Measurements from ENCODE around the gene TSPAN9. TPM values are rescaled to one million over a fixed set of nuclear protein-coding genes. Genes with fewer than 3 reads are reported as not detected.

TSPAN9 gene
- total RNA-seq, 1 donor: 8.1 TPM

- no peak overlapping the region for H3K4me3 ChIP-seq (ENCODE audit: low read depth, low read length)
- DNase-seq (ENCODE audit: low read depth): no peak
- TF ChIP-seq CTCF (IDR thresholded peaks at IDR 0.05; ENCODE audit: insufficient read depth, low read length): no peak
These were observed 194.5 kb downstream of the TSPAN9 start for GRCh38 chr12:3271639-3272038.

GRCh38 chr12:3272958-3273357 is 195.8 kb downstream of the TSPAN9 start:
- H3K4me3 ChIP-seq (ENCODE audit: low read depth, low read length): no peak overlapping the region
- no peak for TF ChIP-seq CTCF (IDR thresholded peaks at IDR 0.05; ENCODE audit: insufficient read depth, low read length)
- no peak for DNase-seq (ENCODE audit: low read depth)

- TF ChIP-seq CTCF (IDR thresholded peaks at IDR 0.05; ENCODE audit: insufficient read depth, low read length): no peak
- DNase-seq (ENCODE audit: low read depth): no peak
- H3K4me3 ChIP-seq (ENCODE audit: low read depth, low read length): no peak overlapping the region
These were observed 196.3 kb downstream of the TSPAN9 start for GRCh38 chr12:3273409-3273853.

- no peak overlapping the region for H3K4me3 ChIP-seq (ENCODE audit: low read depth, low read length)
- TF ChIP-seq CTCF (IDR thresholded peaks at IDR 0.05; ENCODE audit: insufficient read depth, low read length): no peak
- DNase-seq (ENCODE audit: low read depth): no peak
These were observed 197.5 kb downstream of the TSPAN9 start for GRCh38 chr12:3274664-3275063.

GRCh38 chr12:3275171-3276041 is 198.2 kb downstream of the TSPAN9 start:
- no peak overlapping the region for H3K4me3 ChIP-seq (ENCODE audit: low read depth, low read length)
- TF ChIP-seq CTCF (IDR thresholded peaks at IDR 0.05; ENCODE audit: insufficient read depth, low read length): peak; percentile 97
- peak; percentile 75 for DNase-seq (ENCODE audit: low read depth)

GRCh38 chr12:3276226-3276625 is 199.0 kb downstream of the TSPAN9 start:
- H3K4me3 ChIP-seq (ENCODE audit: low read depth, low read length): no peak overlapping the region
- no peak for DNase-seq (ENCODE audit: low read depth)
- TF ChIP-seq CTCF (IDR thresholded peaks at IDR 0.05; ENCODE audit: insufficient read depth, low read length): no peak

All from fibroblast of the aortic adventitia (primary cell).